Cardiac muscle cell (in vitro differentiated cells and primary cell): Measurements from ENCODE around the gene OR14A16. TPM values are rescaled to one million over a fixed set of nuclear protein-coding genes. Genes with fewer than 3 reads are reported as not detected.

ENCODE experiments used
- DNase-seq, 2 donors: peaks; one replicate each; pipeline versions ENCODE4 v3.0.0 to v3.0.0-alpha.2; 2010 to 2017; ENCODE audit warnings: low read depth in 1 of 2, low spot score in 1 of 2
- H3K27ac ChIP-seq: fragments of 200-600 bp; sonication (generic); 2 replicates; pipeline ENCODE4 v1.5.1; 2016
- H3K27me3 ChIP-seq: fragments of 200-600 bp; sonication (generic); 2 replicates; pipeline ENCODE4 v1.6.0; 2016; ENCODE audit warnings: control low read depth
- H3K36me3 ChIP-seq: fragments of 200-600 bp; sonication (generic); 2 replicates; pipeline ENCODE4 v1.5.1; 2016; ENCODE audit warnings: control low read depth
- H3K4me1 ChIP-seq: fragments of 200-600 bp; sonication (generic); 2 replicates; pipeline ENCODE4 v1.8.1; 2017; ENCODE audit warnings: low read depth, mild to moderate bottlenecking, mixed run types
- H3K4me3 ChIP-seq: fragments of 200-600 bp; sonication (generic); 2 replicates; pipeline ENCODE4 v1.5.1; 2016; ENCODE audit warnings: mild to moderate bottlenecking
- H3K9me3 ChIP-seq: fragments of 200-600 bp; sonication (generic); 2 replicates; pipeline ENCODE4 v1.5.1; 2017; ENCODE audit warnings: low read depth, mild to moderate bottlenecking, control low read depth
- CTCF ChIP-seq: IDR thresholded peaks from 2 replicates; pipeline ENCODE4 v1.5.1; 2012; ENCODE audit warnings: low read depth, mild to moderate bottlenecking, low read length
- polyA plus RNA-seq: library from polyadenylated mRNA; unstranded; fragments of >200 nt; fragmentation: Nextera tagmentation; extraction: Ambion mirVana; gene quantifications from 2 replicates; pipeline ENCODE4 v1.2.1, GENCODE V29; 2016
- total RNA-seq: library from RNA; depleted of rRNA; stranded (reverse); fragments of >200 nt; gene quantifications from 2 replicates; pipeline ENCODE4 v1.2.3, GENCODE V29; 2016

The OR14A16 gene
- not detected in 2 replicates for total RNA-seq
- polyA plus RNA-seq, result not detected in 2 replicates

DNA sequence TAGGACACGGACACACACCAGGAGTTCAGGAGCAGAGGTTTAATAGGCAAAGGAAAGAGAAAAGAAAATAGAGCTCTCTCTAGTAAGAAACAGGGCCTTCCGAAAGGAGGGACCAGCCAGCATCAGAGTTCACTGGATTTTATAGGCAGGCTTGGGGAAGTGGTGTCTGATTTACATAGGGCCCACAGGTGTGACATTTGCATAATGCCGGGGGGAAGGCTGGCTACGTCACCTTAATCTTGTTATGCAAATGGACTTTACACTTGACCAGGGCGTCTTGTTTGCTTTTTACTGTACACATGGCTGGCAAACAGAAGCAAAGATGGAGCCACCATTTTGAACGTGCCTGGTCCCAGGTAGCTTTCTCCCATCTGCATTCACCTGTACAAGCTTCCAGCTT, at the start of gene OR14A16:
TSS of gene OR14A16 (minus strand) at position 97 of the 400 bp plus-strand sequence. CDS start 8,390 bp downstream, outside the sequence.
- no peaks in the 10 kb centered on the region for H3K9me3 ChIP-seq
- no peak for TF ChIP-seq CTCF
- no peaks in the 10 kb centered on the region for H3K27me3 ChIP-seq
- H3K27ac ChIP-seq, result no peak within 1 kb of the TSS
- H3K4me3 ChIP-seq, result no peak within 1 kb of the TSS
- H3K4me1 ChIP-seq, result no peaks in the 10 kb centered on the region
- H3K36me3 ChIP-seq, result no peaks in the 10 kb centered on the region
- no peak for DNase-seq

DNA sequence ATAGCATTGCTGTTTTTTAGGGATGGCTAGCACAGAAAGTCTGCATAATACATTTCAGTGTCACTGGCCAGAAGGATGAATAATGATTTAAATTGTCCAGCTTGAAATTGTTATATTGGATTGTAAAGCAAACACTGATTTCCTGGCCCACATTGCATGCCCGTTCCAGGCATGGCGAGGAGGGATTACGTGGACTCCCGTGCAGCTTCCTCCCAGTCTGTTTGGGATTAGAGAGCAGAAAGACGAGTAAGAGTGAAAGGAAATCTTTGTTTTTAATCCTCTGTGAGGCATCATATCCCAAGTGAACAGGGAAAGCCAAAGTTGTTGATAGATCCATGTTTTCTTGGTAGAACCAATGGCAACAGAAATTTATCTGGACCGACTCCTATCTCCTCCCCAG, 41.5 kb upstream of the OR14A16 start:
- Histone ChIP-seq H3K9me3 (no peaks in the 10 kb centered on the region), H3K36me3 (no peaks in the 10 kb centered on the region), H3K27me3 (no peaks in the 10 kb centered on the region), H3K4me3 (no peak overlapping the region), H3K4me1 (no peaks in the 10 kb centered on the region), H3K27ac (no peak overlapping the region)
- no peak for TF ChIP-seq CTCF
- no peak for DNase-seq

DNA sequence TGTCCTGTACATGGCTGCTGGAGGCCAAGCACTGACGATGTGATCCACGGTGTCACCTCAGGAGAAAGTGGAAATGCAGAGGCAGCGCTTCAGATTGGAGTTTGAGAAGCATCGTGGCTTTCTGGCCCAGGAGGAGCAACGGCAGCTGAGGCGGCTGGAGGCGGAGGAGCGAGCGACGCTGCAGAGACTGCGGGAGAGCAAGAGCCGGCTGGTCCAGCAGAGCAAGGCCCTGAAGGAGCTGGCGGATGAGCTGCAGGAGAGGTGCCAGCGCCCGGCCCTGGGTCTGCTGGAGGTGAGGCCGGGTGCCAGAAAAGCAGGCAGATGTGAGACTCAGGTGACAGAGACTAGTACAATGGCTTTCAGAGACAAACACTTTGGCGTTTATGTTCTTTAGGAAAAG, 40.7 kb upstream of the OR14A16 start:
- H3K9me3 ChIP-seq, result no peaks in the 10 kb centered on the region

DNA sequence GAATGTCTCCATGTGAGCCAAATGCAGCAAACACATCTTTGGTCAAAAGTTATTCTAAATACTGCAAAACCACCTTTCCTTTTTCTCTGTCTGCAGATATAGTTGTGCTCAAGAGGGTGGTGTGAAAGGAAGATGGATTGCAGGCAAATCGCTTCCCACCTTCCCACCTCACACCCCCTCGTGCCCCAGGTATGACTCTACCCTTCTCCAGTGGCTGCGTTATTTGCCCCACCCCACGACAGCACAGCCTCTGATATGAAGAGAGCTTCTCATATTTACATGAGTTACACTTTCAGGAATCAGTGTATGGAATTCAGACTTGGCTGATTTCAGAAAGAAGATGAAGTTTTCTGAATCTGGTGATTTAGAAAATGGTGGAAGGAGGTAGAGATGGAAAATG, 38.8 kb upstream of the OR14A16 start:
- no peak for DNase-seq
- Histone ChIP-seq H3K4me1 (no peaks in the 10 kb centered on the region), H3K36me3 (no peaks in the 10 kb centered on the region), H3K27me3 (peaks cover 5% of the 10 kb centered on the region), H3K9me3 (no peaks in the 10 kb centered on the region), H3K27ac (no peak overlapping the region), H3K4me3 (no peak overlapping the region)
- TF ChIP-seq CTCF, result no peak

More for the DNA sequence above, 40.7 kb upstream of the OR14A16 start:
- no peak for TF ChIP-seq CTCF
- no peak for DNase-seq
- Histone ChIP-seq H3K36me3 (no peaks in the 10 kb centered on the region), H3K27ac (no peak overlapping the region), H3K27me3 (no peaks in the 10 kb centered on the region), H3K4me1 (no peaks in the 10 kb centered on the region), H3K4me3 (no peak overlapping the region)

- Histone ChIP-seq H3K4me3 (peak overlapping the region; percentile 42), H3K27ac (no peak overlapping the region), H3K27me3 (peaks cover 6% of the 10 kb centered on the region), H3K9me3 (no peaks in the 10 kb centered on the region), H3K4me1 (no peaks in the 10 kb centered on the region), H3K36me3 (no peaks in the 10 kb centered on the region)
- TF ChIP-seq CTCF, result no peak
- no peak for DNase-seq
Observed at GRCh38 chr1:247857985-247858619, 34.2 kb upstream of the OR14A16 start.
